MM.1S (cell line): ENCODE data around the gene RBSN.

Experiments
- EZH2 ChIP-seq: fragments of 300-600 bp; sonication (generic); optimal IDR thresholded peaks from 2 replicates; pipeline ENCODE3; 2017; ENCODE audit warnings: low read depth, mild to moderate bottlenecking, antibody characterized with exemption, low read length, mixed read lengths
- TF ChIP-seq, protein P1 (sequence below): fragments of 300-600 bp; sonication (generic); IDR thresholded peaks from 2 replicates; pipeline ENCODE4 v1.5.1; 2016; ENCODE audit warnings: antibody characterized with exemption, low read length, mixed read lengths

DNA sequence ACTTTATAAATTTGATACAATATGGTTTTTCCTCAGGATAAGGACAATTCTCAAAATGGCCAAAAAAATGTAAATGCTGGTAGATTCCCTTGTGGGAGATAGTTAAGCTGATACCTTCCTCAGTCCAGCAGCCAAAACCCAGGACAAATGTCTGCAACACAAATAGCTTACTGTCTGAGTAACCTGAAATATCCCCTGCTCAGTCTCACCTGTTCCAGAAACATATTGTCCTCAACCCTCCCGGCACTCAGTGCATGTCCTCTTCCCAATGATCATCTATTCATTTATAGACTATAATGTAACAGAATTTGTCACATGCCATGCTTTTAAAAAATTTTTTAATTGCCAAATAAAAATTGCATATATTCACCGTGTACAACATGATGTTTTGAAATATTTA is 12.2 kb downstream of the RBSN start:
- TF ChIP-seq, protein P1, sequence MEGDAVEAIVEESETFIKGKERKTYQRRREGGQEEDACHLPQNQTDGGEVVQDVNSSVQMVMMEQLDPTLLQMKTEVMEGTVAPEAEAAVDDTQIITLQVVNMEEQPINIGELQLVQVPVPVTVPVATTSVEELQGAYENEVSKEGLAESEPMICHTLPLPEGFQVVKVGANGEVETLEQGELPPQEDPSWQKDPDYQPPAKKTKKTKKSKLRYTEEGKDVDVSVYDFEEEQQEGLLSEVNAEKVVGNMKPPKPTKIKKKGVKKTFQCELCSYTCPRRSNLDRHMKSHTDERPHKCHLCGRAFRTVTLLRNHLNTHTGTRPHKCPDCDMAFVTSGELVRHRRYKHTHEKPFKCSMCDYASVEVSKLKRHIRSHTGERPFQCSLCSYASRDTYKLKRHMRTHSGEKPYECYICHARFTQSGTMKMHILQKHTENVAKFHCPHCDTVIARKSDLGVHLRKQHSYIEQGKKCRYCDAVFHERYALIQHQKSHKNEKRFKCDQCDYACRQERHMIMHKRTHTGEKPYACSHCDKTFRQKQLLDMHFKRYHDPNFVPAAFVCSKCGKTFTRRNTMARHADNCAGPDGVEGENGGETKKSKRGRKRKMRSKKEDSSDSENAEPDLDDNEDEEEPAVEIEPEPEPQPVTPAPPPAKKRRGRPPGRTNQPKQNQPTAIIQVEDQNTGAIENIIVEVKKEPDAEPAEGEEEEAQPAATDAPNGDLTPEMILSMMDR: no peak
- no peak for TF ChIP-seq EZH2
